ENCODE data around the gene MARCHF2.
A peak's percentile ranks its signal among the peaks of the same experiment; 100 is the strongest.

Gene MARCHF2

DNA sequence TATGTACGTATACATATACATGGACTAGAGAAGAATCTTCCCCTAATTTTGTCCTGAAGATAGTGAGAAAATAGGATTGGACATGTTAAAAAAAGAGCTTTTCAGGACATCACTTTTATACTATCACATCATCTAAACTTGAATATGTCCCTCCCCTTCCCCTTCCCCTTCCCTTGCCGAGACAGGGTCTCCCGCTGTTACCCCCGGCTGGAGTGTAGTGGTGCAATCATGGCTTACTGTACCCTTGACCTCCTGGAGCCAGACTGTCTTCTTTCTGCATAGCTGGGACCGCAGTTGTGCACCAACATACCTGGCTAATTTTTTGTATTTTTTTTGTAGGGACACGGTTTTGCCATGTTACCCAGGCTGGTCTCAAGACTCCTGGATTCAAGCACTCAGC is 38.3 kb downstream of the MARCHF2 start:
- H3K36me3 ChIP-seq (ENCODE audit: insufficient read depth, low read length): peaks cover 28% of the 10 kb centered on the region
- H3K27ac ChIP-seq (ENCODE audit: low read depth, low read length): no peak overlapping the region
- H3K27me3 ChIP-seq (ENCODE audit: control insufficient read depth in 1 of 2, insufficient read depth in 2 of 2, low read length in 2 of 2): no peaks in the 10 kb centered on the region
- H3K4me3 ChIP-seq (ENCODE audit: low read depth in 1 of 2, low read length in 2 of 2): no peak overlapping the region
- peaks cover 67% of the 10 kb centered on the region for H3K4me1 ChIP-seq (ENCODE audit: insufficient read depth, low read length)
- H3K9ac ChIP-seq (ENCODE audit: low read length): no peak overlapping the region
- no peaks in the 10 kb centered on the region for H3K9me3 ChIP-seq (ENCODE audit: low read length)

DNA sequence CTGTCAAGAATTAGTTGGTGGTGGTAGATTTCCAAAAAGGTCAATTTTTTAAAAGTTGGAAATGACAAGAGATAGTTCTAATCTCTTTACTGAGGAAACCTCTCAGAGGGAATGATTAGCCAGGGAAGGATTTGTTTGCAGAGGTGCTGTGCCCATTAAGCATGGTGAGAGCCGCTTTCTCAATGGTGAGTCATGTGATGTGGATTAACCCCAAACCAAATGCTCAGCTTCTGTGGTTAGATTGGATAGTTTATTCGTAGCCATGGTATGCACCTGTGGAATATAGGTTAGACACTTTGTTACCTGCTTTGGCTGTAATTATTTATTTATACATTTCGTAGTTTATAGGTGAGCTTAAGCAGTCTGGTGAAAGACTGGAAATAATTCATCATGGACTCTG is 38.8 kb downstream of the MARCHF2 start:
- H3K4me1 ChIP-seq (ENCODE audit: insufficient read depth, low read length): peaks cover 67% of the 10 kb centered on the region
- no peak overlapping the region for H3K27ac ChIP-seq (ENCODE audit: low read depth, low read length)
- peaks cover 28% of the 10 kb centered on the region for H3K36me3 ChIP-seq (ENCODE audit: insufficient read depth, low read length)
- H3K4me3 ChIP-seq (ENCODE audit: low read depth in 1 of 2, low read length in 2 of 2): no peak overlapping the region
- no peak overlapping the region for H3K9ac ChIP-seq (ENCODE audit: low read length)
- no peaks in the 10 kb centered on the region for H3K9me3 ChIP-seq (ENCODE audit: low read length)
- no peaks in the 10 kb centered on the region for H3K27me3 ChIP-seq (ENCODE audit: control insufficient read depth in 1 of 2, insufficient read depth in 2 of 2, low read length in 2 of 2)

DNA sequence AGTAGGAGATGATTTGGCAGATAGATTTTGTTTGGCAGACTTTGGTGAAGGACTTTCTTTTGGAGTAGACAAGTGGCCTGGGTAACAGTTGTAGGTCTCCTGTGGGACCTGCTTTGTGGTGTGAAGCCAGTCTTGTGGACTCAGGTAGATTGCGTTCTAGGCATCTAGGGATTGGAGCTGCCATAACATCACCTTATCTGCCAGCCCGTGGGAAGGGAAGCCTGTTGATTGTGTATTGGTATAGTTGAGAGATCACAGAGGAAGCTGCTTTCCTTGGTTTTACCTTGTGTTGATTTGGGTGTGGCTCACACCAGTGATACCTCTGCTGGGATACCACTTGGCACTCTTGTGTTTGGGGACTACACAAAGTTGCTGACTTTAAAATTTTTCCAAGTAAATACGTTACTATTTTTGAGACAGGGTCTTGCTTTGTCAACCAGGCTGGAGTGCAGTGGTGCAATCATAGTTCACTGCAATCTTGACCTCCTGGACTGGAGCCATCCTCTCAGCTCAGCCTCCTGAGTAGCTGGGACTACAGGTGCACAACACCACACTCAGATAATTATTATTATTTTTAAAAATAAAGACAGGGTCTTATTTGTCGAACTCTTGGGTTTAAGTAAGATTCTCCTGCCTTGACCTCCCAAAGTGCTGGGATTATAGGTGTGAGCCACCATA is 39.5 kb downstream of the MARCHF2 start:
- Histone ChIP-seq H3K27ac (ENCODE audit: low read depth, low read length) (no peak overlapping the region), H3K27me3 (ENCODE audit: control insufficient read depth in 1 of 2, insufficient read depth in 2 of 2, low read length in 2 of 2) (no peaks in the 10 kb centered on the region), H3K4me1 (ENCODE audit: insufficient read depth, low read length) (peaks cover 67% of the 10 kb centered on the region), H3K9ac (ENCODE audit: low read length) (no peak overlapping the region), H3K36me3 (ENCODE audit: insufficient read depth, low read length) (peaks cover 22% of the 10 kb centered on the region), H3K4me3 (ENCODE audit: low read depth in 1 of 2, low read length in 2 of 2) (no peak overlapping the region), H3K9me3 (ENCODE audit: low read length) (no peaks in the 10 kb centered on the region)

DNA sequence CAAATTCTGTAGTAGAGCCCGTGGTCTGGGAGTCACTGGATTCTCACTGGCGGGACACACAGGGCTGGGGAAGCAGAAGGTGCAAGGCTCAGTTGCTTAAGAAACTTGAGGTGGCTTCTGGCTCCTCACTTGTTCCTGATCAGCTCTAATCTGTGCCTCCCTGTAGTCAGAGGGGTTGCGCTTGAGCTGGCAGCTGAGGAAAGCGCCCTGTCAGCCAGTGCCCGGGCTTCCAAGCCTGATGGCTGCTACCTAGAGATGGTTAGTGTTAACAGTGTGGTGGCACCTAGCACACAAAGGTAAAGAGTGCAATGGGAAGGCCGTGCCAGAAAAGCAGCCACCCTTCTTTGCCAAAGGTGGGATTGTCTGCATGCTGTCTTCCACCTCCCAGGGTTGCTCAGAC is 40.5 kb downstream of the MARCHF2 start:
- no peak overlapping the region for H3K4me3 ChIP-seq (ENCODE audit: low read depth in 1 of 2, low read length in 2 of 2)
- no peak overlapping the region for H3K9ac ChIP-seq (ENCODE audit: low read length)
- H3K9me3 ChIP-seq (ENCODE audit: low read length): no peaks in the 10 kb centered on the region
- peaks cover 22% of the 10 kb centered on the region for H3K36me3 ChIP-seq (ENCODE audit: insufficient read depth, low read length)
- H3K27ac ChIP-seq (ENCODE audit: low read depth, low read length): no peak overlapping the region
- peaks cover 71% of the 10 kb centered on the region for H3K4me1 ChIP-seq (ENCODE audit: insufficient read depth, low read length)
- no peaks in the 10 kb centered on the region for H3K27me3 ChIP-seq (ENCODE audit: control insufficient read depth in 1 of 2, insufficient read depth in 2 of 2, low read length in 2 of 2)

DNA sequence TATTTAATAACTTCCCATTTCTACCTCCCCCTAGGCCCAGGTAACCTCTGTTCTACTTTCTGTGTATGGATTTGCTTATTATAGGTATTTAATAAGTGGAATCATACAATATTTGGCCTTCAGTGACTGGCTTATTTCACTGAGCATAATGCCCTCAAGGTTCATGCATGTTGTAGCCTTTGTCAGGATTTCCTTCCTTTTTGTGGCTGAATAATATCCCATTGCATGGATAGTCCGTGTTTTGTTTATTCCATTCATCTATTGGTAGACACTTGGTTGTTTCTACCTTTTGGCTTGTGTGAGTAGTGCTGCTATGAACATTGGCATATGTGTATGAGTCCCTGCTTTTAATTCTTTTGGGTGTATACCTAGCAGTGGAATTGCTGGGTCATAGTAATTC is 41.1 kb downstream of the MARCHF2 start:
- Histone ChIP-seq H3K27ac (ENCODE audit: low read depth, low read length) (no peak overlapping the region), H3K4me3 (ENCODE audit: low read depth in 1 of 2, low read length in 2 of 2) (no peak overlapping the region), H3K9ac (ENCODE audit: low read length) (no peak overlapping the region), H3K36me3 (ENCODE audit: insufficient read depth, low read length) (peaks cover 22% of the 10 kb centered on the region), H3K4me1 (ENCODE audit: insufficient read depth, low read length) (peaks cover 70% of the 10 kb centered on the region), H3K9me3 (ENCODE audit: low read length) (no peaks in the 10 kb centered on the region), H3K27me3 (ENCODE audit: control insufficient read depth in 1 of 2, insufficient read depth in 2 of 2, low read length in 2 of 2) (no peaks in the 10 kb centered on the region)

DNA sequence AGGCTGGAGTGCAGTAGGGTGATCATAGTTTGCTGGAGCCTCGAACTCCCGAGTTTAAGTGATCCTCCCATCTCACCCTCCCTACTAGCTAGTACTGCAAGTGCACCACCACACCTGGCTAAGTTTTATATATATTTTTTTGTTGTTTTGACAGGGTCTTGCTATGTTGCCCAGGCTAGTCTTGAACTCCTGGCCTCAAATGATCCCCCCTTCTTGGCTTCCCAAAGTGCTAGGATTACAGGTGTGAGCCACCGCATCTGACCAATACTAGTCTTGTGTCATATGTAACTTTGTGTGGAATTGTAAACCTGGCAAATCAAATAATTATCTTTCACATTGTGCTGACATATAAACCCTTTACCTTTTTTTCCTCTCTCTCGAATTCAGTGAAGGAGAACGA is 41.9 kb downstream of the MARCHF2 start:
- no peaks in the 10 kb centered on the region for H3K9me3 ChIP-seq (ENCODE audit: low read length)
- no peaks in the 10 kb centered on the region for H3K27me3 ChIP-seq (ENCODE audit: control insufficient read depth in 1 of 2, insufficient read depth in 2 of 2, low read length in 2 of 2)
- H3K27ac ChIP-seq (ENCODE audit: low read depth, low read length): no peak overlapping the region
- no peak overlapping the region for H3K9ac ChIP-seq (ENCODE audit: low read length)
- H3K4me1 ChIP-seq (ENCODE audit: insufficient read depth, low read length): peaks cover 74% of the 10 kb centered on the region
- peaks cover 22% of the 10 kb centered on the region for H3K36me3 ChIP-seq (ENCODE audit: insufficient read depth, low read length)
- no peak overlapping the region for H3K4me3 ChIP-seq (ENCODE audit: low read depth in 1 of 2, low read length in 2 of 2)

DNA sequence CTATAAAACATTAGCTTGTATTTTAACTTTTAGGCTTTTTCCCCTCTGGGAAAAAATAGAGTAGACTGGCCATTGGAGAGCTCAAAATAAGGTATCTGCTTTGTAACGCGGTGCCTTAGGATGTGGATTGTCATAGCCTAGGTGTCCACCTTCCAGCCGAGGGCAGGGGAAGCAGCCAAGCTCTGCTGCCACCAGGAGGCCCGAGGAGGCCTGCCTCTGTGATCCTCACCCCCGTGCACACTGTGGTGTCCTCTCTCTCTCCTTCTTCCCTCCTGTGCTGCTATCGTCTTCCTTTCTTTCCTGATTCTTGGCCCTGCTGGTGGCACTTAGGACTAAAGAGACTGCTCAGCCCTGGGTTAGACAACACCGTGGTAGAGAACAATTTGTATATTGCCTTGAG is 43.0 kb downstream of the MARCHF2 start:
- H3K9ac ChIP-seq (ENCODE audit: low read length): no peak overlapping the region
- peaks cover 22% of the 10 kb centered on the region for H3K36me3 ChIP-seq (ENCODE audit: insufficient read depth, low read length)
- H3K9me3 ChIP-seq (ENCODE audit: low read length): no peaks in the 10 kb centered on the region
- no peak overlapping the region for H3K27ac ChIP-seq (ENCODE audit: low read depth, low read length)
- peaks cover 81% of the 10 kb centered on the region for H3K4me1 ChIP-seq (ENCODE audit: insufficient read depth, low read length)
- no peak overlapping the region for H3K4me3 ChIP-seq (ENCODE audit: low read depth in 1 of 2, low read length in 2 of 2)
- H3K27me3 ChIP-seq (ENCODE audit: control insufficient read depth in 1 of 2, insufficient read depth in 2 of 2, low read length in 2 of 2): no peaks in the 10 kb centered on the region

DNA sequence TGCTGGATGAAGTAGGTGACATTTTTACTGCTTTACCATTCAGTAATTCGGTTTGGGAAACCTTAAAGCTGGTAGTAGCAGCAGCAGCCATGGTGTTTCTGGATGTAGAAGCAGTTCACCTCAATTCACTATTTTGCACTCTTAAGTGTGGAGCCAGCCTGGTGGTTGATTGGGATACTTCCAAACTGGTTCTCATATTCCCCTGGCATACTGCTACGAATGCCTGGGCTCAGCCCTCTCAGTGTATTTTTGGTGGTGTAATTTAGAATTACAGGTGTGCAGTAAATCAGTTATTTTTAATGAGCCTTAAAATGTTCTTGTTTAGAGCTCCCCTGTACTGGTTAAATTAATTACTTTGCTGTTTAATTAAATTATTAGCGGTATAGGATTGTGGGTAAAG is 44.1 kb downstream of the MARCHF2 start:
- H3K4me3 ChIP-seq (ENCODE audit: low read depth in 1 of 2, low read length in 2 of 2): no peak overlapping the region
- no peaks in the 10 kb centered on the region for H3K27me3 ChIP-seq (ENCODE audit: control insufficient read depth in 1 of 2, insufficient read depth in 2 of 2, low read length in 2 of 2)
- peaks cover 22% of the 10 kb centered on the region for H3K36me3 ChIP-seq (ENCODE audit: insufficient read depth, low read length)
- no peak overlapping the region for H3K27ac ChIP-seq (ENCODE audit: low read depth, low read length)
- H3K9me3 ChIP-seq (ENCODE audit: low read length): no peaks in the 10 kb centered on the region
- no peak overlapping the region for H3K9ac ChIP-seq (ENCODE audit: low read length)
- H3K4me1 ChIP-seq (ENCODE audit: insufficient read depth, low read length): peaks cover 80% of the 10 kb centered on the region

DNA sequence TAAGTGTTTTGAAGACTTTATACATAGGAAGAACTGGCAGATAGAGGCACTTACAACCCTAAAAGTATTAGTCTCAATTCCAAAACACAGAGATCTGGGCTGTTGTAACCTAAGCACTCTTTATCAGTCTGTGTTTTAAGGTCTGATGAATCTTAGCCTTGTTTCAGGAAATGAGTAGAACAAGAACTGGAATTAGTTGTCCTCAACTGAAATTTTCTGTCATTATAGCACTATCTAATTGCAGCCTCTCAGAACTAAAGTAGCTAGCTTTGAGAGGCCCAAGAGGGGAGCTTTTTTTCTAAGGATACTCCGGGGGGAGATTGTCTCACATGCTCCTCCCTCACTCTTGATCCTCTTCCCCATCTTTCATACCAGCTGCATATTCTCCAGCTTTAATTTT is 44.7 kb downstream of the MARCHF2 start:
- Histone ChIP-seq H3K36me3 (ENCODE audit: insufficient read depth, low read length) (peaks cover 22% of the 10 kb centered on the region), H3K9me3 (ENCODE audit: low read length) (no peaks in the 10 kb centered on the region), H3K9ac (ENCODE audit: low read length) (peak overlapping the region; percentile 20), H3K4me3 (ENCODE audit: low read depth in 1 of 2, low read length in 2 of 2) (no peak overlapping the region), H3K27me3 (ENCODE audit: control insufficient read depth in 1 of 2, insufficient read depth in 2 of 2, low read length in 2 of 2) (no peaks in the 10 kb centered on the region), H3K4me1 (ENCODE audit: insufficient read depth, low read length) (peaks cover 81% of the 10 kb centered on the region), H3K27ac (ENCODE audit: low read depth, low read length) (no peak overlapping the region)

DNA sequence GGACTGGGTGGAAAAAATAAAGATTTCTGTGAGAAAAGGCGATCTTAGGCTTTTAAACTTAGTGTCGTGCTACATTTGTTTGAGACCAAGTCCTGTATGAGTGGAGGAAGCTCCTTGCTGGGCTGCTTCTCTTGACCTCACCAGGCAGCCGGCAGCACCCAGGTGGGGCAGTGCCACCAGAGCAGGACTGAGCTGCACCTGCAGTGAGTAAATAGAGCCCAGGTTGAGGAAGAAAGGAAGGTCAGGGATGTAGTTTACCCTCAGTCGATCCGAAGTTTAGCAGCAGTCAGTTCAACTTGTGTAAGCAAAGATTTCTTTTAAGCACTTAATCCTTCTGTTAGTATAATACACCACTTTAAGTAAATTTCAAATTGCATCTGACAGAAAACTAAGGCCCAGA is 45.3 kb downstream of the MARCHF2 start:
- peaks cover 23% of the 10 kb centered on the region for H3K36me3 ChIP-seq (ENCODE audit: insufficient read depth, low read length)
- peaks cover 83% of the 10 kb centered on the region for H3K4me1 ChIP-seq (ENCODE audit: insufficient read depth, low read length)
- H3K27me3 ChIP-seq (ENCODE audit: control insufficient read depth in 1 of 2, insufficient read depth in 2 of 2, low read length in 2 of 2): no peaks in the 10 kb centered on the region
- H3K27ac ChIP-seq (ENCODE audit: low read depth, low read length): no peak overlapping the region
- no peaks in the 10 kb centered on the region for H3K9me3 ChIP-seq (ENCODE audit: low read length)
- H3K4me3 ChIP-seq (ENCODE audit: low read depth in 1 of 2, low read length in 2 of 2): no peak overlapping the region
- H3K9ac ChIP-seq (ENCODE audit: low read length): peak overlapping the region; percentile 20

DNA sequence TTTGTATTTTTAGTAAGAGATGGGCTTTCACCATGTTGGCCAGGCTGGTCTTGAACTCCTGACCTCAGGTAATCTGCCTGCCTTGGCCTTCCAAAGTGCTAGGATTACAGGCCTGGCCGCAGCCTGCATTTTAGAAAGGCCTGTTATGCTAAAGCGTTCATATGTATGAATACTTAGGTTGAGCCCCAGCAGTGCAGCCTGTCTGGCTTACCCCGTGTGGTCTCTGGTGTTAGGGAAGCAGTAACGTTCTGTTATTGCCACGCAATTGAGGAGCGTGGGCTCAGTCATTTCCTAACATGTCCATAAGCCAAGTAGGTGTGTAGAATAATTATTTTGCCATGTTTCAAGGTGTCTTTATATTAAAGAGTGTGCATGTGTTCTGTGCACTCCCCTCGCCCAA is 46.0 kb downstream of the MARCHF2 start:
- no peaks in the 10 kb centered on the region for H3K9me3 ChIP-seq (ENCODE audit: low read length)
- H3K36me3 ChIP-seq (ENCODE audit: insufficient read depth, low read length): peaks cover 26% of the 10 kb centered on the region
- no peaks in the 10 kb centered on the region for H3K27me3 ChIP-seq (ENCODE audit: control insufficient read depth in 1 of 2, insufficient read depth in 2 of 2, low read length in 2 of 2)
- H3K4me1 ChIP-seq (ENCODE audit: insufficient read depth, low read length): peaks cover 80% of the 10 kb centered on the region
- H3K4me3 ChIP-seq (ENCODE audit: low read depth in 1 of 2, low read length in 2 of 2): no peak overlapping the region
- H3K27ac ChIP-seq (ENCODE audit: low read depth, low read length): no peak overlapping the region
- H3K9ac ChIP-seq (ENCODE audit: low read length): no peak overlapping the region

DNA sequence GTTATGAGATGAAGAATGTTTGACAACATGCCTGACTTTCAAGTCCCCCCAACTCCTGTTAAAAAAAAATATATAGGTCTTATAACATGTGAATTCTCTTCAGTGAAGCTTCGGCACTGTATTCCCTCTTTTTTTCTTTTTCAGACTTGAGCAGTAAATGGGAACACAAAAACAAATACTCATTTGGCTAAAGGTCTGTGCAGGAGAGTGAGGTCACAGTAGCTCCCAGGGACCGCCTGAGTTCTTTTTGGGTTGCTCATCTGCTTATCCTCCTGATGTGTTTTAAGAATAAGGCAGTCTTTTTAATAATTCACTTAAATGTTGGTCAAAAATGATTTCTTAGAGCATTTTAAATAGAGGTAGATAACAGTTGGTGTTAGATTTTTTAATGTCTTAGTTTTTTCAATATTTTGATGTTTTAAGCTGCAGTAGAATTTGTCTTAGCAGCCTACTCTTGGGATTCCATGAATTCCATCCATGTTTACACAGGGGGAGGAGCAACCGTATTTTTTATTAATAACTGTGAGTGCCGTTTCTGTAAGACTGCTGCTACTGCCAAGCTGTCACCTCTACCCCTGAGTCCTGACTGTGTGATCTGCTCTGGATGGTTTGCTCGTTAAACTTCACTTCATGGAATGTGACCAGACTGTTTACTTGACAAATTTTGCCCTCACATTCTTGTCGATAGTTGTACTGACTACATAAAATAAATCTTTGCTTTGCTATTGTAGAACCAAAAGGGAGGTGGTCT is 46.6 kb downstream of the MARCHF2 start:
- Histone ChIP-seq H3K4me1 (ENCODE audit: insufficient read depth, low read length) (peaks cover 78% of the 10 kb centered on the region), H3K27ac (ENCODE audit: low read depth, low read length) (peak overlapping the region; percentile 10), H3K9ac (ENCODE audit: low read length) (peak overlapping the region; percentile 37), H3K36me3 (ENCODE audit: insufficient read depth, low read length) (peaks cover 32% of the 10 kb centered on the region), H3K9me3 (ENCODE audit: low read length) (no peaks in the 10 kb centered on the region), H3K4me3 (ENCODE audit: low read depth in 1 of 2, low read length in 2 of 2) (no peak overlapping the region), H3K27me3 (ENCODE audit: control insufficient read depth in 1 of 2, insufficient read depth in 2 of 2, low read length in 2 of 2) (no peaks in the 10 kb centered on the region)
